ENCODE results near the gene HOXB6.
A peak's percentile ranks its signal among the peaks of the same experiment; 100 is the strongest.

Gene HOXB6

GRCh38 chr17:48568499-48569239 is 36.1 kb downstream of the HOXB6 start (continued):
- TF ChIP-seq ZNF121 (tag by site-specific recombination; IDR thresholded peaks at IDR 0.05) (no peak), BCL11B (tag by site-specific recombination; IDR thresholded peaks at IDR 0.05; ENCODE audit: low read depth) (no peak), ZSCAN5A (tag by site-specific recombination; IDR thresholded peaks at IDR 0.05) (no peak), ZSCAN18 (tag by site-specific recombination; IDR thresholded peaks at IDR 0.05) (no peak), PRDM4 (tag by site-specific recombination; IDR thresholded peaks at IDR 0.05) (no peak), ZNF610 (tag by site-specific recombination; IDR thresholded peaks at IDR 0.05; ENCODE audit: borderline replicate concordance) (0 out of 2 replicates have a peak, but pooled peaks have one; percentile 16), ZNF221 (tag by site-specific recombination; IDR thresholded peaks at IDR 0.05; ENCODE audit: borderline replicate concordance) (no peak), ZNF335 (tag by site-specific recombination; conservative IDR thresholded peaks at IDR 0.05) (no peak), PRDM2 (tag by site-specific recombination; IDR thresholded peaks at IDR 0.05; ENCODE audit: borderline replicate concordance) (no peak), GLIS1 (tag by site-specific recombination; IDR thresholded peaks at IDR 0.05) (0 out of 2 replicates have a peak, but pooled peaks have one; percentile 14), ZNF560 (tag by site-specific recombination; IDR thresholded peaks at IDR 0.05; ENCODE audit: borderline replicate concordance) (no peak), GFI1B (tag by site-specific recombination; IDR thresholded peaks at IDR 0.05) (no peak; the same call in 1 of the 2 replicates), ZNF701 (tag by site-specific recombination; IDR thresholded peaks at IDR 0.05) (no peak), ZFP3 (tag by site-specific recombination; IDR thresholded peaks at IDR 0.05; ENCODE audit: low read depth) (no peak), ZSCAN16 (tag by site-specific recombination; IDR thresholded peaks at IDR 0.05) (no peak), ZNF146 (tag by site-specific recombination; IDR thresholded peaks at IDR 0.05) (no peak), ZNF140 (tag by site-specific recombination; IDR thresholded peaks at IDR 0.05) (no peak), ZNF416 (tag by site-specific recombination; IDR thresholded peaks at IDR 0.05) (no peak), ZNF561 (tag by site-specific recombination; IDR thresholded peaks at IDR 0.05; ENCODE audit: borderline replicate concordance) (0 out of 2 replicates have a peak, but pooled peaks have one; percentile 54), ZBTB7A (tag by site-specific recombination; IDR thresholded peaks at IDR 0.05; ENCODE audit: low read depth) (no peak), ZNF350 (tag by site-specific recombination; IDR thresholded peaks at IDR 0.05) (no peak), ZNF23 (tag by site-specific recombination; IDR thresholded peaks at IDR 0.05; ENCODE audit: borderline replicate concordance) (no peak), ZNF791 (tag by site-specific recombination; IDR thresholded peaks at IDR 0.05) (no peak), SP2 (tag by site-specific recombination; IDR thresholded peaks at IDR 0.05) (no peak), ZBTB6 (tag by site-specific recombination; IDR thresholded peaks at IDR 0.05) (no peak), ZNF837 (tag by site-specific recombination; IDR thresholded peaks at IDR 0.05) (no peak), GLIS2 (tag by site-specific recombination; IDR thresholded peaks at IDR 0.05) (no peak), ZBTB17 (tag by site-specific recombination; IDR thresholded peaks at IDR 0.05) (peak; percentile 60; the same call in 1 of the 2 replicates)
